Activated T-helper 9 cell treated with anti-CD3 and anti-CD28 coated beads, Interleukin-2, amount 50 U/mL, for 16 hours (primary cell): ENCODE results near the gene ASB13.

Source experiments
- DNase-seq: peaks from one replicate; pipeline ENCODE4 v3.0.0-alpha.2; 2020; ENCODE audit warnings: low read depth

The ASB13 gene

GRCh38 chr10:5647507-5648240, 18.7 kb downstream of the ASB13 start:
- no peak for DNase-seq

DNA sequence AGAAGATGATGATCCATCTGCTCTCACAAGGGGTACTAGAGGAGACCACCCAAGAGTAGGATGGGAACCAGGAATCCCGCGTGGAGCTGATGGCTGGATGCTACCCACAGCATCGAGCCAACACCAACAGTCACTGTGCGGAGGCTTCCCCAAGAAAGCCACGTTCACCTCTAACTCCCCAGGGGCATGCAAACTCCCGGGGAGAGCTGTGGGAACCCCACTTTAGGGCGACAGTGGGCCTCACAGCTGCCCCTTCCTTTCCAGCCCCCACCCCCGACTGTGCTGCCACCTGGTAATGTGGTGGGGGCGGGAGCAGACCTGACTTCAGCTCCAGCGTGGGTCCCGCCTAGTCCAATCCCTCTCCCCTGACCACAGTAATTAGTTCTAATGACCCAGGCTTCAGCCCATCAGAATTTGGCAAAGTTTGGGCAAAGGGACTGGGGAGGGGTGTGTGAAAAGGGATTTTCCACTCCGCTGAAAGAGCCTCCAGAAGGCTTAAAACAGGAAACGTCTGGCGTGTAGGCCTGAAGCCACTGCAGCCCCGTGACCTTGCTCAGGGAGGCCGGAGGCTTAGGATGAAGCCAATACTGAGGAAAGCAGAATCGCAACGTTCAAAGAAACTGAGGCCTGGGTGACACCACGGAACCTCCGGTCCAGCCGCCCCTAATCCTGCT, 20.3 kb downstream of the ASB13 start:
- DNase-seq: no peak

- no peak for DNase-seq
Measured at GRCh38 chr10:5645375-5645774, 21.0 kb downstream of the ASB13 start.

- no peak for DNase-seq
Measured at GRCh38 chr10:5644930-5645329, 21.5 kb downstream of the ASB13 start.

GRCh38 chr10:5643346-5644067, 22.9 kb downstream of the ASB13 start:
- DNase-seq: no peak

- no peak for DNase-seq
Measured at GRCh38 chr10:5641501-5641900, 24.9 kb downstream of the ASB13 start.

DNA sequence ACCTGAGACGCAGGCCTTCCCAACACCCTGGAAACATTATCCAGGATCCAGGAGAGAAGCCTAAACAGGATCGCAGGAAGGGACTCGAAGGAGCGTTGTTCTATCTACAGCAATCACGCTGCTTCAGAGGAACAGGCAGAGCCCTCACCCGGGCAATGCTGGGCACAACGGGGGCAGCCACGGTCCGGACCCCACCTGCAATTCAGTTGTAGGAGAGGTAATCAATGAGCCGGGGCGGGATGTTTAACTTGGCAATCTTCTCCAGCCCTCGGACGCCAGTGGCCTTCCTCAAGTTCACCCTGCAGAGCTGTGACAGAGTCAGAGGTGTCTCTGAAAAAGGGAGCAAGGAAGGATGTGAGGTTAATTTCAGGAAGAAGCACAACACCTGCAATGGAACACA, 25.9 kb downstream of the ASB13 start:
- no peak for DNase-seq

GRCh38 chr10:5640036-5640435, 26.4 kb downstream of the ASB13 start:
- DNase-seq: no peak

- no peak for DNase-seq
Measured at GRCh38 chr10:5639066-5639465, 27.3 kb downstream of the ASB13 start.

DNA sequence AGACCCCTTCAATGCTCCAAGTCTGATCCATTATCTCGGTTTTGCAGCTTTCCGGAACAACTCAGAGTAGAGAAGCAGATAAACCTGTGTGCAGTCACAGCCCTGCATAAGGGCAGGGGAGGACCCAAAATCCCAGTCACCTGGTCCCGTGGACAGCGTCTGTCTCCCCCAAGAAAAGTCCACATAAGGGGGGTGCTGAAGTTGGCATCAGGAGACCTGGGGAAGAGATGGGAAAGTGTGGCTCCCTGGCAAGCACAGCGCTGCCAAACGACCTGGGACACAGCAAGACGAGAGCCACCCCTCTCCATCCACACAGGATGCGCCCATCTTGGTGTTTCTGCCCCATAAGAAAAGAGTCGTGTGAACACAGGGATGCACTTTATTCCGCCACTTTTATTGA, 27.9 kb downstream of the ASB13 start:
- DNase-seq: no peak

- no peak for DNase-seq
Measured at GRCh38 chr10:5634918-5635317, 31.5 kb downstream of the ASB13 start.

GRCh38 chr10:5633166-5633749, 33.1 kb downstream of the ASB13 start:
- DNase-seq: no peak

DNA sequence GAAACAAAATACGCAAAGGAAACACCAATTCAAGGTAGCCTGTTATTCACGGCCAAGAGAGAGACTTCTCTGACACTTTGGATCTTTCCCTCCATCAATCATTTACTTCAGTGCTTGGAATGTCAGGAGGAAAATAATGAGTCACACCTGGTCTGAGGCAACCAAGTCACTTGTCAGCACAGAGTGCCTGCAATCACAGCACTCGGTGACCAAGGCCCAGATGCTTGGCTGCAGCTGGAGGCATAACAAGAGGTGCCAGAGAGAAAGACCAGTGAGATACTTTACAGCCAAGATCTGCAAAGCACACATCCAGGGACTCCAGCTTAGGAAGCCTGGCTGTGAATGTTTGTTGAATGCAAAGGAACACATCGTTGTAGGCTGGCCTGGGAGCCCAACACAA, 33.9 kb downstream of the ASB13 start:
- DNase-seq: no peak

- DNase-seq: no peak
Measured at GRCh38 chr10:5631936-5632335, 34.5 kb downstream of the ASB13 start.

DNA sequence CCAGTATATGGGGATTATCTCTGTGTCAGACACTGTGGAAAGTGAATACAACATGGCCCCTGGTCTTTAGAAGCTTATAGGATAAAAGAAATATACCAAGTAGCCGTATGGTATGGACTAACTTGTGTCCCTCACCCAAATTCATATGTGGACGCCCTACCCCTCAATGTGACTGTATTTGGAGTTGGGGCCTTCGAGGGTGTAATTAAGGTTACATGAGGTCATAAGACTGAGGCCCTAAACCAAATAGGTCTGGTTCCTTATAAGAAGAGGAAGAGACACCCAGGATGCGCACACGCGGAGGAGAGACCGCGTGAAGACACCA, 36.3 kb downstream of the ASB13 start:
- DNase-seq: no peak

DNA sequence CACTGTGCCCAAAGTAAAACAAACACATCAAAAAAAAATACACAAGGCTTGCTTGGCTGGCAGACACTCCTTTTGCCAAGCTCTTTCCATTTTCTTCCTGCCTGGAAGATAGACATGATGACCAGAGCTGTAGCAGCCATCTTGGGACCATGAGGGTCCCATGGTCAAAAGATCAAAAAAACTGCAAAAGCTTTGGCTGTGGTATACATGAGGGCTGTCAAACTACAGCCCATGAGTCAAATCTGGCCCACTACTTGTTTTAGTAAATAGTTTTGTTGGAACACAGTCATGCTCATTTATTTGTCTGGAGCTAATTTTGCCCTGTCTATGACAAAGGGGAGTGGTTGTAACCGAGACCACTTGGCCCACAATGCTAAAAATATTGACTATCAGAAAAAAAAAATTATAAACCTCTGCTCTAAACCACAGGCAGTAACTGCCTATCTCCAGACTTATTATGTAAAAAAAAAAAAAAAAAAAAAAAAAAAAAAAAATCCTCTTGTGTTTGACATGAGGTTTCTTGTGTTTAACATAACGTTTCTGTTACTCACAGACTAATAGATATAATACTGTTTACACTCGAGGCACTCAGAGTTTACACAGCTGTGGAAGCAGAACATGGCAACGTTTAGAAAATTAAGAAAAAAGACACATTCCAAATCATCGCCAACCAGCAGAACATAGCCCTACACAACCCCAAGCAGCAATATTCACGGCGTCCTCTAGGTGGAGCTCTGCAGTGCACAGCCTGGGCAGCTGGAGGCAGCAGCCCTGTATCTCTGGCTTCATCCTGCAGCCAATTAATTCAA, 36.9 kb downstream of the ASB13 start:
- peak; percentile 68 for DNase-seq

DNA sequence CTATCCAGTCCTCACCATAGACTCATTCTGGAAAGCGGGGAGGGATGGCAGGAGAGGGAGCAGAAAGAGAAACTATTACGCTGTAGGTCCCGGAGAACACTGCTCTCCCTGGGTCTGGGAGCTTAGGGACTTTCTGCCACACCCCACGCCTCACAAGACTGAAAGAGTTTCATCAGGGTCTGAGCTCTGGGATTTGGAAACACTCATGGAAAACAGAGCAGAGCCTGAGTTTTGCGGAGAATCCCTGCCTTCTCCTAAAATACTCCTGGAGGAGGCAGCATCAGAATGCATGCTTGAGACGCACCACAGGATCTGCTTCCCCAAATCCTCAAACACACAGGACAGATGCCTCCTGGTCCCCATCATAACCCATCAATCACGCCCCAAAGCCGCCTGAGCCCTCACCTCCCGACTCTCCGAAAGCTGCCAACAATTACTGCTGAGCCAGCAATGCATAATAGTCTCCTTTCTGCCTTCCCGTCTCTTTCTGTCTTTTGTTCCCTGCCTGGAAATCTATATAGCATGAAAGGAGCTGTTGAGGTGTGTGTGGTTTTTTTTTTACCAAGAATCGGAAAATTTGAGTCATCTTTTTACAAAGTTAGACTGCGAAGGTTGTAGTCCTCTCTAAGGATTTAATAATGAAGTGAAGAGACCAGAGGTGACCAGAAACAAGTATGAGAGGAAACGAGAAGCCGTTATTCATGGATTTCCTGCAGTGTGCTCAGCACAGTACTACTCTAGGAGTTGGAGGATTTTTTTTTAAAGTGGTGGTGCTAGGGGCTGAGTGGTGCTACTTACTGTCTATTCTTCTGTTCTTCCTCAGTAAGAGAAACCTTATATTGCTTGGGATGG, 37.7 kb downstream of the ASB13 start:
- DNase-seq: no peak

GRCh38 chr10:5627486-5628044, 38.8 kb downstream of the ASB13 start:
- no peak for DNase-seq

GRCh38 chr10:5625992-5626777, 40.2 kb downstream of the ASB13 start:
- DNase-seq: no peak

DNA sequence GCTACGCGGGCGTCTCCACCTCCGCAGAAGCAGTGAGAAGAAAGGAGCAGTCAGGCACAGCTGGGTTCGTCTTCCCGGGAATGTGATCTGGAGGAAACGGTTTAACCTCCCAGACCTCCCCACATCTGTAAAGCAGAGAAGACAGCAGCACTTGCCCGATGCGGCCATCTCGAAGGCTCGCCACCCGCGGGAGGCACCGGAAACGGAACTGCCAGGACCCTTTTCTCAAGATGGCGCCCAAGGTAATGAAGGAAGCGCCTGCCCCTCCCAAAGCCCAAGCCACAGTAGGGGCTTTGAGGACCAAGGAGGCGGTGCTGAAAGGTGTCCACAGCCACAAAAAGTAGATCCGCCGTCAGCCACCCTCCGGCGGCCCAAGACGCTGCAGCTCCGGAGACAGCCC, 41.7 kb downstream of the ASB13 start:
- DNase-seq: no peak
